ENCODE results near the gene PDE4B. TPM values are rescaled to one million over a fixed set of nuclear protein-coding genes. Genes with fewer than 3 reads are reported as not detected.
A peak's percentile ranks its signal among the peaks of the same experiment; 100 is the strongest.

Gene PDE4B
- total and polyA plus RNA-seq, 2 of the 13 experiments (the other 11 are each of a cell fraction or from before 2014, with no cell fraction given), result not detected

- TF ChIP-seq CREB1 (IDR thresholded peaks at IDR 0.05) (no peak), CREB1 (CRISPR knock-in tag; IDR thresholded peaks at IDR 0.05) (0 out of 2 replicates have a peak, but pooled peaks have one; percentile 12), TCF7L2 (IDR thresholded peaks at IDR 0.05; ENCODE audit: low read depth, low read length) (no peak), HMG20A (CRISPR knock-in tag; IDR thresholded peaks at IDR 0.05; ENCODE audit: borderline replicate concordance) (no peak), ZNF713 (CRISPR knock-in tag; IDR thresholded peaks at IDR 0.05) (no peak), FOXP1 (IDR thresholded peaks at IDR 0.05) (no peak), FOXP1 (CRISPR knock-in tag; IDR thresholded peaks at IDR 0.05) (no peak), ZNF496 (CRISPR knock-in tag; IDR thresholded peaks at IDR 0.05; ENCODE audit: insufficient replicate concordance) (no peak), ZNF343 (CRISPR knock-in tag; IDR thresholded peaks at IDR 0.05) (no peak), KLF9 (CRISPR knock-in tag; IDR thresholded peaks at IDR 0.05; ENCODE audit: low read depth) (no peak), FOSL2 (CRISPR knock-in tag; IDR thresholded peaks at IDR 0.05) (peak; percentile 54), GABPB1 (CRISPR knock-in tag; IDR thresholded peaks at IDR 0.05) (no peak), BCL3 (CRISPR knock-in tag; IDR thresholded peaks at IDR 0.05) (no peak), ZNF782 (CRISPR knock-in tag; IDR thresholded peaks at IDR 0.05; ENCODE audit: borderline replicate concordance) (no peak), ZFYVE20 (CRISPR knock-in tag; IDR thresholded peaks at IDR 0.05; ENCODE audit: borderline replicate concordance, low read depth) (no peak), FOXO1 (CRISPR knock-in tag; IDR thresholded peaks at IDR 0.05) (0 out of 2 replicates have a peak, but pooled peaks have one; percentile 22), JUNB (CRISPR knock-in tag; IDR thresholded peaks at IDR 0.05; ENCODE audit: borderline replicate concordance) (no peak), HOXD1 (CRISPR knock-in tag; IDR thresholded peaks at IDR 0.05) (no peak), HOXA3 (CRISPR knock-in tag; IDR thresholded peaks at IDR 0.05) (no peak), XBP1 (CRISPR knock-in tag; IDR thresholded peaks at IDR 0.05) (no peak), ZGPAT (CRISPR knock-in tag; IDR thresholded peaks at IDR 0.05) (0 out of 2 replicates have a peak, but pooled peaks have one; percentile 22), MNT (IDR thresholded peaks at IDR 0.05) (no peak), ZNF746 (CRISPR knock-in tag; IDR thresholded peaks at IDR 0.05) (no peak), ZNF710 (CRISPR knock-in tag; IDR thresholded peaks at IDR 0.05; ENCODE audit: borderline replicate concordance) (peak; percentile 54; the same call in 1 of the 2 replicates), ZNF350 (CRISPR knock-in tag; IDR thresholded peaks at IDR 0.05; ENCODE audit: borderline replicate concordance, low read depth) (peak; percentile 52; the same call in 1 of the 2 replicates), DMAP1 (CRISPR knock-in tag; IDR thresholded peaks at IDR 0.05) (no peak)
Observed at GRCh38 chr1:66242646-66243547, 450.2 kb downstream of the PDE4B start (continued).

All from HepG2 (cell line).